Erythroblast (primary cell): ENCODE measurements around the gene PNPLA1.

Experiments used
- GATA1 ChIP-seq: IDR thresholded peaks from 2 replicates; pipeline ENCODE4 v1.6.1; 2011; ENCODE audit warnings: low read depth, mild to moderate bottlenecking, control low read depth, low read length, moderate library complexity
- POLR2A ChIP-seq: IDR thresholded peaks from 2 replicates; pipeline ENCODE4 v1.6.1; 2011; ENCODE audit warnings: mild to moderate bottlenecking, low read length

DNA sequence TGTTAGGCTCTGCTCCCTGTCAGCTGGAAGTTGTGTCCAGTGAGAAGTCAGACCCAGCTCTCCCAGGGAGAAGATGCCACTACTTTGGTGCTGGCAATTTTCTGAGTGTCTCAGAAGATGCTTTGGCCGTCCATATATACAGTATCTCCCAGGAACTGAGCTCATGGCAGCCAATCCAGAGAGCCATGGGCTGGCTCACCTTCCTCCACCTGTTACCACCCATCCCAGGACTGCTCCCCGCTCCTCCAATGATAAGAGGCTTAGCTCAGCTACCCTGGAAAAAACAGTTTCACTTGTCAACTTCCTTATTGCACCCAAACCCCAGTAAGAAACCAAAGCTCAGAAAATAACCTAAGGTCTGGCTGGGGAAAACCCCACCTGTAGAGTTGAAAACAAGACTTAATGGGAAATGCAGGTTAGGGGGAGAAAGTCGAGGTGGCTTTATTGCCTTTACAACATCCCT, 67.0 kb downstream of the PNPLA1 start, which contains the start of gene BNIP5:
- TF ChIP-seq POLR2A (no peak), GATA1 (no peak)
